ENCODE data around the gene GTPBP6. TPM values are rescaled to one million over a fixed set of nuclear protein-coding genes. Genes with fewer than 3 reads are reported as not detected.
A peak's percentile ranks its signal among the peaks of the same experiment; 100 is the strongest.

GTPBP6 gene
- total RNA-seq, 2 experiments from 2014 or later: 68.0 to 68.3 TPM

DNA sequence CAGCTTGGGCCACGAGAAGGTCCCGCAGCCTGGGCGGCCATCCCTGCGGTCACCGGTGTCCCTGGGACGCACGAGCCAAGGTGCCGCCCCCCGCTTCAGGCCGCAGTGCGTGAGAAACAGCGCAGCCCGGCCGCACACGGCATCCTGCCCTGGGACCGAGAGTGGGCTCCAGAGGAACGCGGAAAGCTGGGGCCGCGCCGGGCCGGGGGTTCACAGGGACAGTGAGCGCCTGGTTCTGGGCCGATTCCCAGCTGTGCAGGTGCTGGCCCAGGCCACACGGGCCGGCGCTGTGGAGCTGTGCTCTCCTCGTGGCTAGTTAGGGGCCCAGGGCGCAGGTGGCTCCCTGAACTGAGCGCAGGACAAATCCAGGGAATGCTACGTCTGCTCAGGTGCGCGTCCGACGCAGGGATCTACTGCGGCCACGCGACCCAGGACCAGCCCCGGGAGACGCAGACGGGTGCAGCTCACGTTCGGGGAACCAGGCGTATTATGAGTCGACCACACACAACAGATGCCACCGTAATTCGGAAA, 25.8 kb upstream of the GTPBP6 start:
- ChIA-PET CTCF (no interaction called here), POLR2A (no interaction called here)
- Mint-ChIP-seq H3K27me3 (no peaks in the 10 kb centered on the region), H3K4me1 (ENCODE audit: low read depth) (no peaks in the 10 kb centered on the region), H3K27ac (no peak overlapping the region), H3K36me3 (ENCODE audit: low read depth) (peaks cover 9% of the 10 kb centered on the region), H3K4me3 (no peak overlapping the region), H3K9me3 (no peaks in the 10 kb centered on the region)
- no peak for ATAC-seq
- TF ChIP-seq, protein P1, sequence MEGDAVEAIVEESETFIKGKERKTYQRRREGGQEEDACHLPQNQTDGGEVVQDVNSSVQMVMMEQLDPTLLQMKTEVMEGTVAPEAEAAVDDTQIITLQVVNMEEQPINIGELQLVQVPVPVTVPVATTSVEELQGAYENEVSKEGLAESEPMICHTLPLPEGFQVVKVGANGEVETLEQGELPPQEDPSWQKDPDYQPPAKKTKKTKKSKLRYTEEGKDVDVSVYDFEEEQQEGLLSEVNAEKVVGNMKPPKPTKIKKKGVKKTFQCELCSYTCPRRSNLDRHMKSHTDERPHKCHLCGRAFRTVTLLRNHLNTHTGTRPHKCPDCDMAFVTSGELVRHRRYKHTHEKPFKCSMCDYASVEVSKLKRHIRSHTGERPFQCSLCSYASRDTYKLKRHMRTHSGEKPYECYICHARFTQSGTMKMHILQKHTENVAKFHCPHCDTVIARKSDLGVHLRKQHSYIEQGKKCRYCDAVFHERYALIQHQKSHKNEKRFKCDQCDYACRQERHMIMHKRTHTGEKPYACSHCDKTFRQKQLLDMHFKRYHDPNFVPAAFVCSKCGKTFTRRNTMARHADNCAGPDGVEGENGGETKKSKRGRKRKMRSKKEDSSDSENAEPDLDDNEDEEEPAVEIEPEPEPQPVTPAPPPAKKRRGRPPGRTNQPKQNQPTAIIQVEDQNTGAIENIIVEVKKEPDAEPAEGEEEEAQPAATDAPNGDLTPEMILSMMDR (IDR thresholded peaks at IDR 0.05): no peak
- intact Hi-C loops (cut with micrococcal nuclease): no loop called here
- no peak for DNase-seq

DNA sequence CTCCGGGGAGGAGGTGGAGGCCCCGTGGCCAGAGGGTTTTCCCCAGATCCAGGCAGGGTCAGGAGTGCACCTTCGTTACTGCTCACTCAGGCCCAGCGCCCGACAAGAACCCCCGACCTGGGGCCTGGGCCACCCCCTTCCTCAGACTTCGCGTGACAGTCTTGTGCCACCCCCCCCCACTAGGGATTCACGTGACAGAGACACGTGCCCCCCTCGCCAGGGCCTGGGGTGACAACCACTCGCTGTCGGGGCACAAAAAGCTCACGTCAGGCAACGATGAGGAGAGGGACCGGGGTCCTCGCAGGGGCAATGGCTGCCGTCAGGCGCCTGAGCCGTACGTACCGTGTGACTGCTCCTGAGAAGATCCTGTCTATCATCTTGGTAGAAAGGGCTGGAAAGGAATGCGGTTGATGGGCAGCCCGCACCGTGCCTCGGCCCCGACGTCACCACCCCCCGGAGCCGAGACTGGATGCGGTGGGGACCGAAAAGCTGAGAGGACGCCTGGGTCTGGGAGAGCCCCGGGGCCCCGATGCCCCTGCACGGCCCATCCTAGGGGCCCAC, 23.0 kb upstream of the GTPBP6 start:
- no peak overlapping the region for H3K4me3 Mint-ChIP-seq
- ChIA-PET POLR2A (no interaction called here), CTCF (no interaction called here)
- intact Hi-C loops (cut with micrococcal nuclease): no loop called here
- peaks cover 20% of the 10 kb centered on the region for H3K36me3 Mint-ChIP-seq (ENCODE audit: low read depth)
- TF ChIP-seq, protein P1 (IDR thresholded peaks at IDR 0.05): no peak
- no peaks in the 10 kb centered on the region for H3K27me3 Mint-ChIP-seq
- ATAC-seq: no peak
- no peaks in the 10 kb centered on the region for H3K4me1 Mint-ChIP-seq (ENCODE audit: low read depth)
- H3K27ac Mint-ChIP-seq: no peak overlapping the region
- H3K9me3 Mint-ChIP-seq: no peaks in the 10 kb centered on the region
- DNase-seq: no peak

DNA sequence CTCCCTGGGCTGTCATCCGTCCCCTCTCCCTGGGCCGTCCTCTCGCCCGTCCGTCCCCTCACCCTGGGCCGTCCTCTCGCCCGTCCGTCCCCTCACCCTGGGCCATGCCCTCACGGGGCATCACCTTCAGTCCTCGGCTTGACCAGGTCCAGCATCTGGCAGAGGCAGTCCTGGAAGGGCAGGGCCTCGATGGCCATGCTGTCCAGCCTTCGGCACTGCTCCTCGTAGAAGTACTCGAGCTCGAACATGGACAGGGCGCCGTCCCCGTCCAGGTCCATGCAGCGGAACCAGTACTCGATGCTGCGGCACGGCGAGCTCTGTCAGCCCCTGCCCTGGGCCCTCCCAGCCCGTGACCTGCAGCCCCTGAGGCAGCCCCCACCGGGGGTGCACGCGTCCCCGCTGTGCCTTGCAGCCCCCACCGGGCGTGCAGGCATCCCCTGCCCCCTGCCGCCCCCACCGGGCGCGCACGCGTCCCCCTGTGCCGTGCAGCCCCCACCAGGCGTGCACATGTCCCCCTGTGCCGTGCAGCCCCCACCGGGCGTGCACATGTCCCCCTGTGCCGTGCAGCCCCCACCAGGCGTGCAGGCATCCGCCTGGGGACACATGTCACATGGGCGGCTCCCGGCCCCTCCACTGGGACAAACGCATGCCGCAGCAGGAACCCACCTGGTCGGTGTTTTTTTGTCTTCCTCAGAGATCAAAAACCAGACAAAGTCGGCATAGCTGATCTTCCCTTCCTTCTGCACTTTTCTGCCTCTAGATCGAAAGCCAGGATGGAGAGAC, 22.2 kb upstream of the GTPBP6 start:
- CTCF ChIA-PET: no interaction called here
- no peaks in the 10 kb centered on the region for H3K27me3 Mint-ChIP-seq
- intact Hi-C loops (cut with micrococcal nuclease): no loop called here

DNA sequence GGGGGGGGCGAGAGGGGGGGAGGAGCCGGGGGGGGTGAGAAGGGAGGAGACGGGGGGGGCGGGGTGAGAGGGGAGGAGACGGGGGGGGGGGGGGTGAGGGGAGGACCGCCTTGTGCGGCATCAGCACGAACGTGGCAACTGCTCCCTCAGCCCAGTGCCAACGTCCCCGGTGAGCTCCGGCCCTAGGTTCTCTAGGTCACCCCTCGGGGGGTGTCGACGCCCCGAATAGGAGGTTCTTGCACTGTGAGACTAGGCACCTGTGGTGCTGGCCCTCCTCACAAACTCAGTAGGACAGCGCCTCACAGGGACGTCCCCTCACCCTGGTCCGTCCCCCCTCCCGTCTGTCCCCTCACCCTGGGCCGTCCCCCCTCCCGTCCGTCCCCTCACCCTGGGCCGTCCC, 21.5 kb upstream of the GTPBP6 start:
- ChIA-PET POLR2A (no interaction called here), CTCF (no interaction called here)
- peaks cover 27% of the 10 kb centered on the region for H3K36me3 Mint-ChIP-seq (ENCODE audit: low read depth)
- DNase-seq (no peak), ATAC-seq (peak; percentile 39)
- intact Hi-C loops (cut with micrococcal nuclease): no loop called here
- H3K27me3 Mint-ChIP-seq: no peaks in the 10 kb centered on the region
- H3K9me3 Mint-ChIP-seq: no peaks in the 10 kb centered on the region
- H3K4me3 Mint-ChIP-seq: no peak overlapping the region
- no peaks in the 10 kb centered on the region for H3K4me1 Mint-ChIP-seq (ENCODE audit: low read depth)
- no peak overlapping the region for H3K27ac Mint-ChIP-seq
- TF ChIP-seq, protein P1 (IDR thresholded peaks at IDR 0.05): no peak

More for the DNA sequence above, 22.2 kb upstream of the GTPBP6 start:
- POLR2A ChIA-PET: no interaction called here
- Mint-ChIP-seq H3K4me3 (no peak overlapping the region), H3K9me3 (no peaks in the 10 kb centered on the region), H3K27ac (no peak overlapping the region), H3K36me3 (ENCODE audit: low read depth) (peaks cover 27% of the 10 kb centered on the region), H3K4me1 (ENCODE audit: low read depth) (no peaks in the 10 kb centered on the region)
- ATAC-seq: no peak
- DNase-seq: no peak
- TF ChIP-seq, protein P1 (IDR thresholded peaks at IDR 0.05): no peak

DNA sequence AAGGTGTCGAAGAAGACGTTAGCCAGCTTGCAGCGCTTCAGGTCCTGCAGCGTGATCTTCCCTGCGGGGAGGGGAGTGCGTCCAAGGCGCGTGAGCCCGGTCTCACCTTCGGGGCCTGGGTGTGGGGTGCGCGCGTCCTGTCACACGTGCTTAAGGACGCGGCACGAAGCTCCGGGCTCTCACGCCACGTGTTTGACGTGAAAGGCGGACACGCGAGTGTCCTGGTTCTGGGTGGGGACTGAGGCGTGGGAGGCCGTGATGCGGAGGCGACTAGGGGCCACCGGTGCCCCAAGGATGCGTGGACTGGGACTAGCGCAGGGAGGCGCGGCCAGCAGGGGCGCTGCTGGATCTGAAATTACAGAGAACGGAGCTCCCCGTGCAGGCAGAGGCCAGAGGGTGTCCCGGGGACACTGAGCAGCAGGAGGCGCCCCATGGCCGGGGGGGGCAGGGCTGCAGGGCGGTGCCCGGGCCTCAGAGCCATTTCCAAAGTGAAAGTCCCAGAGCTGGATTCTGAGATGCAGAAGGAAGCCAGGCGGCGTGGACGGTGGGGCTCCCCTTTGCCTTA, 20.3 kb upstream of the GTPBP6 start:
- TF ChIP-seq, protein P1 (IDR thresholded peaks at IDR 0.05): no peak
- no peaks in the 10 kb centered on the region for H3K27me3 Mint-ChIP-seq
- ATAC-seq: peak; percentile 47
- no peak overlapping the region for H3K27ac Mint-ChIP-seq
- no peak for DNase-seq
- no peak overlapping the region for H3K4me3 Mint-ChIP-seq
- peaks cover 27% of the 10 kb centered on the region for H3K36me3 Mint-ChIP-seq (ENCODE audit: low read depth)
- H3K9me3 Mint-ChIP-seq: no peaks in the 10 kb centered on the region
- H3K4me1 Mint-ChIP-seq (ENCODE audit: low read depth): no peaks in the 10 kb centered on the region
- POLR2A ChIA-PET: no interaction called here
- CTCF ChIA-PET: no interaction called here
- intact Hi-C loops (cut with micrococcal nuclease): no loop called here
